PC-9 (cell line): ENCODE data around the gene NRP1. TPM values are rescaled to one million over a fixed set of nuclear protein-coding genes. Genes with fewer than 3 reads are reported as not detected.
A peak's percentile ranks its signal among the peaks of the same experiment; 100 is the strongest.

Source experiments
- BruUV-seq: library from RNA; stranded (reverse); fragments of 400-500 nt; replicated peaks from 2 replicates; lab custom pipeline; 2021; lab: Mats Ljungman, UMichigan
- CTCF ChIA-PET: fragments of 300-600 bp; sonication (Branson Sonifier 250); formaldehyde crosslinking; loops from one replicate; lab custom pipeline; 2022; ENCODE audit warnings: antibody characterized with exemption; lab: Charles Lee
- POLR2A ChIA-PET: fragments of 300-600 bp; sonication (Branson Sonifier 250); formaldehyde crosslinking; loops from one replicate; lab custom pipeline; 2022; ENCODE audit warnings: antibody characterized with exemption; ENCODE audit not compliant: unreplicated experiment; lab: Charles Lee
- DNase-seq, 2 experiments: peaks; one replicate each; pipeline versions ENCODE4 v3.0.0 to v3.0.0-alpha.2; 2015 to 2022; ENCODE audit warnings: mixed read lengths in 1 of 2
- H2AFZ ChIP-seq: fragments of 200-600 bp; sonication (generic); 2 replicates; pipeline ENCODE4 v1.8.1; 2017; ENCODE audit warnings: antibody characterized with exemption
- H3F3A ChIP-seq: fragments of 200-600 bp; sonication (generic); 2 replicates; pipeline ENCODE4 v1.8.1; 2017; ENCODE audit warnings: antibody characterized with exemption, mild to moderate bottlenecking, low read depth; ENCODE audit not compliant: insufficient read depth
- H3K27ac ChIP-seq: fragments of 200-600 bp; sonication (generic); 2 replicates; pipeline ENCODE4 v1.6.1; 2016; ENCODE audit warnings: mixed run types
- H3K27me3 ChIP-seq: fragments of 200-600 bp; sonication (generic); 2 replicates; pipeline ENCODE4 v1.6.1; 2016; ENCODE audit warnings: low read depth, mixed run types; ENCODE audit not compliant: insufficient read depth
- H3K36me3 ChIP-seq: fragments of 200-600 bp; sonication (generic); 2 replicates; pipeline ENCODE4 v1.6.1; 2016; ENCODE audit warnings: low read depth, mixed run types
- H3K4me1 ChIP-seq: fragments of 200-600 bp; sonication (generic); replicated peaks from 2 replicates; pipeline ENCODE4 v1.6.1; 2016; ENCODE audit warnings: mixed run types; ENCODE audit not compliant: insufficient read depth
- H3K4me2 ChIP-seq: fragments of 200-600 bp; sonication (generic); 2 replicates; pipeline ENCODE4 v1.6.1; 2017; ENCODE audit warnings: mixed run types
- H3K4me3 ChIP-seq: fragments of 200-600 bp; sonication (generic); 2 replicates; pipeline ENCODE4 v1.6.1; 2016; ENCODE audit warnings: mixed run types
- H3K79me2 ChIP-seq: fragments of 200-600 bp; sonication (generic); 2 replicates; pipeline ENCODE4 v1.6.1; 2017; ENCODE audit warnings: low read depth, mixed run types
- H3K9me2 ChIP-seq: fragments of 200-600 bp; sonication (generic); 2 replicates; pipeline ENCODE4 v1.8.1; 2017; ENCODE audit warnings: mild to moderate bottlenecking; ENCODE audit not compliant: insufficient read depth
- H3K9me3 ChIP-seq: fragments of 200-600 bp; sonication (generic); 2 replicates; pipeline ENCODE4 v1.8.1; 2016; ENCODE audit warnings: low read depth; ENCODE audit not compliant: insufficient read depth
- H4K20me1 ChIP-seq: fragments of 200-600 bp; sonication (generic); 2 replicates; pipeline ENCODE4 v1.8.1; 2017; ENCODE audit not compliant: insufficient read depth
- CTCF ChIP-seq: fragments of 200-600 bp; sonication (generic); conservative IDR thresholded peaks from 2 replicates; pipeline ENCODE4 v1.6.1; 2017; ENCODE audit warnings: mixed run types, antibody characterized with exemption, mild to moderate bottlenecking, moderate library complexity
- EZH2 ChIP-seq: fragments of 200-600 bp; sonication (generic); IDR thresholded peaks from 2 replicates; pipeline ENCODE4 v1.8.0; 2017; ENCODE audit warnings: antibody characterized with exemption, low read depth
- intact Hi-C: fragments of 100-400 bp; cut with micrococcal nuclease; formaldehyde crosslinking; loops from one replicate; pipeline ENCODE4 v1.10.0; 2022; ENCODE audit not compliant: unreplicated experiment
- total RNA-seq: library from RNA; stranded (reverse); gene quantifications from 2 replicates; pipeline ENCODE4 v1.2.3, GENCODE V29; 2021

The NRP1 gene
- total RNA-seq, 1 experiment from 2014 or later = 30.5 TPM

GRCh38 chr10:33242931-33243330 is 91.5 kb downstream of the NRP1 start:
- peaks cover 15% of the 10 kb centered on the region for H3K36me3 ChIP-seq
- peaks cover 43% of the 10 kb centered on the region for H3K4me1 ChIP-seq
- no TSS peak for BruUV-seq
- POLR2A ChIA-PET = no interaction called here
- no peaks in the 10 kb centered on the region for H3K27me3 ChIP-seq
- TF ChIP-seq CTCF (no peak), EZH2 (no peak)
- no peak for DNase-seq
- H3K9me3 ChIP-seq = no peaks in the 10 kb centered on the region
- no peak overlapping the region for H3K4me3 ChIP-seq
- no peaks in the 10 kb centered on the region for H3K79me2 ChIP-seq
- H3F3A ChIP-seq = peaks cover 26% of the 10 kb centered on the region
- H3K27ac ChIP-seq = no peak overlapping the region
- no peak overlapping the region for H3K4me2 ChIP-seq
- H2AFZ ChIP-seq = no peak overlapping the region
- H4K20me1 ChIP-seq = no peaks in the 10 kb centered on the region
- CTCF ChIA-PET = no interaction called here
- H3K9me2 ChIP-seq = no peaks in the 10 kb centered on the region
- intact Hi-C loops = no loop called here

GRCh38 chr10:33241351-33241750 is 93.1 kb downstream of the NRP1 start:
- H3K27me3 ChIP-seq = no peaks in the 10 kb centered on the region

GRCh38 chr10:33240931-33241330 is 93.5 kb downstream of the NRP1 start:
- no peak for DNase-seq
- no peak for TF ChIP-seq CTCF
- TF ChIP-seq EZH2 = no peak
- ChIA-PET POLR2A (interaction anchor here (0.5 kb wide), 1 partner anchor 32 kb away, joined by 18 read pairs; no protein-coding TSS in a partner anchor), CTCF (no interaction called here)
- no peaks in the 10 kb centered on the region for H3K9me2 ChIP-seq
- H3K4me1 ChIP-seq = peaks cover 56% of the 10 kb centered on the region
- H4K20me1 ChIP-seq = no peaks in the 10 kb centered on the region
- H3K79me2 ChIP-seq = peaks cover 5% of the 10 kb centered on the region; the same call in 1 of the 2 replicates
- H3K4me3 ChIP-seq = no peak overlapping the region
- H3F3A ChIP-seq = peaks cover 39% of the 10 kb centered on the region
- BruUV-seq = no TSS peak
- intact Hi-C loops = no loop called here
- no peaks in the 10 kb centered on the region for H3K27me3 ChIP-seq
- no peak overlapping the region for H2AFZ ChIP-seq
- H3K36me3 ChIP-seq = peaks cover 13% of the 10 kb centered on the region
- no peaks in the 10 kb centered on the region; the same call in 1 of the 2 replicates for H3K9me3 ChIP-seq
- H3K27ac ChIP-seq = peak overlapping the region; percentile 89
- no peak overlapping the region for H3K4me2 ChIP-seq

More at GRCh38 chr10:33241351-33241750, 93.1 kb downstream of the NRP1 start:
- CTCF ChIA-PET = no interaction called here
- intact Hi-C loops = no loop called here
- Histone ChIP-seq H3K36me3 (peaks cover 12% of the 10 kb centered on the region), H3K9me3 (no peaks in the 10 kb centered on the region; the same call in 1 of the 2 replicates), H3K4me2 (no peak overlapping the region), H3K9me2 (no peaks in the 10 kb centered on the region), H3K4me3 (no peak overlapping the region), H3K4me1 (peaks cover 56% of the 10 kb centered on the region), H4K20me1 (no peaks in the 10 kb centered on the region), H3F3A (peaks cover 39% of the 10 kb centered on the region), H3K79me2 (peaks cover 5% of the 10 kb centered on the region; the same call in 1 of the 2 replicates), H3K27ac (no peak overlapping the region; the same call in 1 of the 2 replicates), H2AFZ (no peak overlapping the region)
- no TSS peak for BruUV-seq
- TF ChIP-seq EZH2 (no peak), CTCF (no peak)
- no peak for DNase-seq
- POLR2A ChIA-PET = no interaction called here
